Suprapubic skin (tissue), 3 donors: ENCODE results near the gene SPTBN1.

Experiments used
- CTCF ChIP-seq, 2 donors: fragments of 200-600 bp in 1 of 2; fragments of 450-650 bp in 1 of 2; sonication (generic) in 1 of 2; IDR thresholded peaks; one replicate each; pipeline ENCODE4 v1.5.1; 2016 to 2019; ENCODE audit warnings: antibody characterized with exemption in 2 of 2, mild to moderate bottlenecking in 1 of 2, moderate library complexity in 1 of 2
- POLR2A ChIP-seq, 2 donors: fragments of 450-650 bp; IDR thresholded peaks; one replicate each; pipeline ENCODE4 v1.6.1; 2017; ENCODE audit warnings: antibody characterized with exemption in 2 of 2, mild to moderate bottlenecking in 2 of 2, moderate library complexity in 2 of 2

- TF ChIP-seq CTCF (IDR thresholded peaks at IDR 0.05) (no peak), POLR2A (IDR thresholded peaks at IDR 0.05) (no peak)
Observed at GRCh38 chr2:54564439-54564838, 108.3 kb downstream of the SPTBN1 start.
